ENCODE data around the gene IDH3A.

- no peak for TF ChIP-seq CTCF (IDR thresholded peaks at IDR 0.05)
- no peak for TF ChIP-seq POLR2AphosphoS5 (IDR thresholded peaks at IDR 0.05)
Measured at GRCh38 chr15:78139578-78139977, 9.6 kb upstream of the IDH3A start.
